ENCODE measurements around the gene ARMH3. TPM values are rescaled to one million over a fixed set of nuclear protein-coding genes. Genes with fewer than 3 reads are reported as not detected.
A peak's percentile ranks its signal among the peaks of the same experiment; 100 is the strongest.

Gene ARMH3
- polyA plus RNA-seq, 1 donor, result 13.4 TPM

- DNase-seq (ENCODE audit: low read depth), result no peak
Measured at GRCh38 chr10:101897633-101898032, 158.3 kb downstream of the ARMH3 start.

- no peak for DNase-seq (ENCODE audit: low read depth)
Measured at GRCh38 chr10:101896225-101896877, 159.6 kb downstream of the ARMH3 start.

GRCh38 chr10:101895781-101896180 is 160.2 kb downstream of the ARMH3 start:
- no peak for DNase-seq (ENCODE audit: low read depth)

- DNase-seq (ENCODE audit: low read depth), result no peak
Measured at GRCh38 chr10:101894742-101895141, 161.2 kb downstream of the ARMH3 start.

GRCh38 chr10:101894266-101894665 is 161.7 kb downstream of the ARMH3 start:
- no peak for DNase-seq (ENCODE audit: low read depth)

GRCh38 chr10:101893510-101894120 is 162.4 kb downstream of the ARMH3 start:
- DNase-seq (ENCODE audit: low read depth), result no peak

- DNase-seq (ENCODE audit: low read depth), result no peak
Measured at GRCh38 chr10:101892782-101893391, 163.1 kb downstream of the ARMH3 start.

GRCh38 chr10:101889256-101890210 is 166.4 kb downstream of the ARMH3 start:
- peak; percentile 19 for DNase-seq (ENCODE audit: low read depth)

- DNase-seq (ENCODE audit: low read depth), result no peak
Measured at GRCh38 chr10:101888251-101888949, 167.6 kb downstream of the ARMH3 start.

- DNase-seq (ENCODE audit: low read depth), result no peak
Measured at GRCh38 chr10:101887775-101888174, 168.2 kb downstream of the ARMH3 start.

GRCh38 chr10:101886521-101887312 is 169.3 kb downstream of the ARMH3 start:
- DNase-seq (ENCODE audit: low read depth), result no peak

GRCh38 chr10:101881036-101881774 is 174.8 kb downstream of the ARMH3 start:
- DNase-seq (ENCODE audit: low read depth), result no peak

GRCh38 chr10:101880232-101880573 is 175.8 kb downstream of the ARMH3 start:
- DNase-seq (ENCODE audit: low read depth), result no peak

GRCh38 chr10:101879456-101880231 is 176.3 kb downstream of the ARMH3 start:
- no peak for DNase-seq (ENCODE audit: low read depth)

- no peak for DNase-seq (ENCODE audit: low read depth)
Measured at GRCh38 chr10:101878869-101879268, 177.1 kb downstream of the ARMH3 start.

- no peak for DNase-seq (ENCODE audit: low read depth)
Measured at GRCh38 chr10:101875068-101875688, 180.8 kb downstream of the ARMH3 start.

GRCh38 chr10:101874252-101874651 is 181.7 kb downstream of the ARMH3 start:
- DNase-seq (ENCODE audit: low read depth), result no peak

GRCh38 chr10:101867931-101868330 is 188.0 kb downstream of the ARMH3 start:
- no peak for DNase-seq (ENCODE audit: low read depth)

GRCh38 chr10:101859530-101859929 is 196.4 kb downstream of the ARMH3 start:
- DNase-seq (ENCODE audit: low read depth), result no peak

All from forelimb muscle (tissue), 1 donor.